ENCODE results near the gene SLC29A1. TPM values are rescaled to one million over a fixed set of nuclear protein-coding genes. Genes with fewer than 3 reads are reported as not detected.

The SLC29A1 gene
- total RNA-seq, 1 experiment from 2014 or later = 54.7 TPM

DNA sequence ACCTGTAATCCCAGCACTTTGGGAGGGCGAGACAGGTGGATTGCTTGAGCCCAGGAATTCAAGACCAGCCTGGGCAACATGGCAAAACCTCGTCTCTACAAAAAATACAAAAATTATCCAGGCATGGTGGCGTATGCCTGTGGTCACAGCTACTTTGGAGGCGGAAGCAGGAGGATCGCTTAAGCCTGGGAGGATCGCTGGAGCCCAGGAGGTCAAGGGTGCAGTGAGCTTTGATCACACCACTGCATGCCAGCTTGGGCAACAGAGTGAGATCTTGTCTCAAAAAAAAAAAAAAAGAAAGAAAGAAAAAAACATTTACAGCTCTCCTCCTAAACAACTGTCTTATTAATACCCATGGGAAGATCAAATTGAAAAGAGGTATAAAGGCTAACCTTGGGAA is 15.4 kb upstream of the SLC29A1 start:
- BruUV-seq (replicated peaks) = no TSS peak
- Histone ChIP-seq H3K4me3 (ENCODE audit: low read length) (no peak overlapping the region), H3K9me2 (replicated peaks; ENCODE audit: low read length) (no peaks in the 10 kb centered on the region), H3K27ac (ENCODE audit: low read length) (no peak overlapping the region), H3K79me2 (ENCODE audit: low read length) (no peaks in the 10 kb centered on the region), H3K4me2 (ENCODE audit: low read length) (no peak overlapping the region), H3K36me3 (ENCODE audit: low read depth, low read length) (no peaks in the 10 kb centered on the region), H3K27me3 (ENCODE audit: low read length) (no peaks in the 10 kb centered on the region), H3K9me3 (ENCODE audit: low read length) (no peaks in the 10 kb centered on the region), H4K20me1 (ENCODE audit: low read length) (no peaks in the 10 kb centered on the region), H3K4me1 (ENCODE audit: insufficient read depth, low read length) (peaks cover 14% of the 10 kb centered on the region), H2AFZ (ENCODE audit: low read length) (no peak overlapping the region), H3F3A (ENCODE audit: low read length, unreplicated experiment) (no peaks in the 10 kb centered on the region), H3K9ac (ENCODE audit: low read length) (no peak overlapping the region)
- DNase-seq = no peak
- ChIA-PET CTCF (no interaction called here), POLR2A (ENCODE audit: unreplicated experiment) (no interaction called here)
- TF ChIP-seq EZH2 (IDR thresholded peaks at IDR 0.05; ENCODE audit: low read length, unreplicated experiment) = no peak
- no peak for TF ChIP-seq CTCF (conservative IDR thresholded peaks at IDR 0.05; ENCODE audit: low read depth, low read length)
- TF ChIP-seq EZH2phosphoT487 (IDR thresholded peaks at IDR 0.05; ENCODE audit: borderline replicate concordance, low read length) = no peak
- intact Hi-C loops (cut with micrococcal nuclease) = no loop called here
- ATAC-seq = no peak

DNA sequence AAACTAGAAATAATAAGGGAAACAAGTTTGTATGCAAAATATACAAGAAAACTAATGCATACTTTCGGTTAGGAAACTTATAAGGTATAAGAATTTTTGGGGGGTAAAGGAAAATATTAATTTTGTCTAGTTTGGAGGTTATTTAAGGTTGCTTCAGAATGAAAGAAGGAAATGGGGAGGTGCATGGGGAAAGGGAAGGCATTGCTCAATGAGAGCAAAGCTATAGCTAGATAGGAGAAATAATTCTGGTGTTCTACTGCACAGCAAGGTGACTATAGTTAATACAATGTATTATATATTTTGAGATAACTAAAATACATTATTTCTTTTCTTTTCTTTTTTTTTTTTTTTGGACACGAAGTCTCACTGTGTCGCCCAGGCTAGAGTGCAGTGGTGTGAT is 12.1 kb upstream of the SLC29A1 start:
- TF ChIP-seq EZH2 (IDR thresholded peaks at IDR 0.05; ENCODE audit: low read length, unreplicated experiment) = no peak
- no peak overlapping the region for H3K9ac ChIP-seq (ENCODE audit: low read length)
- H3K27me3 ChIP-seq (ENCODE audit: low read length) = no peaks in the 10 kb centered on the region
- H3K4me1 ChIP-seq (ENCODE audit: insufficient read depth, low read length) = no peaks in the 10 kb centered on the region
- no peak for ATAC-seq
- H4K20me1 ChIP-seq (ENCODE audit: low read length) = no peaks in the 10 kb centered on the region
- no peaks in the 10 kb centered on the region for H3K36me3 ChIP-seq (ENCODE audit: low read depth, low read length)
- H3F3A ChIP-seq (ENCODE audit: low read length, unreplicated experiment) = no peaks in the 10 kb centered on the region
- intact Hi-C loops (cut with micrococcal nuclease) = no loop called here
- no peak overlapping the region for H2AFZ ChIP-seq (ENCODE audit: low read length)
- no peaks in the 10 kb centered on the region for H3K9me3 ChIP-seq (ENCODE audit: low read length)
- no peaks in the 10 kb centered on the region for H3K9me2 ChIP-seq (replicated peaks; ENCODE audit: low read length)
- ChIA-PET POLR2A (ENCODE audit: unreplicated experiment) (no interaction called here), CTCF (interaction anchor here (0.5 kb wide), 1 partner anchor 11 kb away, joined by 6 read pairs; no protein-coding TSS in a partner anchor)
- BruUV-seq (replicated peaks) = no TSS peak
- no peak overlapping the region for H3K27ac ChIP-seq (ENCODE audit: low read length)
- H3K4me2 ChIP-seq (ENCODE audit: low read length) = no peak overlapping the region
- DNase-seq = no peak
- no peaks in the 10 kb centered on the region for H3K79me2 ChIP-seq (ENCODE audit: low read length)
- no peak overlapping the region for H3K4me3 ChIP-seq (ENCODE audit: low read length)

- Histone ChIP-seq H3K27ac (ENCODE audit: low read length) (no peak overlapping the region), H3K4me3 (ENCODE audit: low read length) (no peak overlapping the region)
- intact Hi-C loops (cut with micrococcal nuclease) = no loop called here
Observed at GRCh38 chr6:44214307-44214706, 9.1 kb upstream of the SLC29A1 start.

More at GRCh38 chr6:44214307-44214706, 9.1 kb upstream of the SLC29A1 start:
- H3K27me3 ChIP-seq (ENCODE audit: low read length) = no peaks in the 10 kb centered on the region
- DNase-seq (no peak), ATAC-seq (no peak)
- BruUV-seq (replicated peaks) = no TSS peak
- peaks cover 6% of the 10 kb centered on the region; the same call in 1 of the 2 replicates for H3K4me1 ChIP-seq (ENCODE audit: insufficient read depth, low read length)
- H3K36me3 ChIP-seq (ENCODE audit: low read depth, low read length) = no peaks in the 10 kb centered on the region
- H3K9me2 ChIP-seq (replicated peaks; ENCODE audit: low read length) = no peaks in the 10 kb centered on the region
- no peak overlapping the region for H2AFZ ChIP-seq (ENCODE audit: low read length)
- H4K20me1 ChIP-seq (ENCODE audit: low read length) = no peaks in the 10 kb centered on the region
- H3K9me3 ChIP-seq (ENCODE audit: low read length) = no peaks in the 10 kb centered on the region
- TF ChIP-seq EZH2phosphoT487 (IDR thresholded peaks at IDR 0.05; ENCODE audit: borderline replicate concordance, low read length) (no peak), EZH2 (IDR thresholded peaks at IDR 0.05; ENCODE audit: low read length, unreplicated experiment) (no peak), CTCF (conservative IDR thresholded peaks at IDR 0.05; ENCODE audit: low read depth, low read length) (no peak)
- H3K9ac ChIP-seq (ENCODE audit: low read length) = no peak overlapping the region
- ChIA-PET CTCF (no interaction called here), POLR2A (ENCODE audit: unreplicated experiment) (no interaction called here)
- H3F3A ChIP-seq (ENCODE audit: low read length, unreplicated experiment) = no peaks in the 10 kb centered on the region
- H3K79me2 ChIP-seq (ENCODE audit: low read length) = no peaks in the 10 kb centered on the region
- no peak overlapping the region for H3K4me2 ChIP-seq (ENCODE audit: low read length)
